HG03442 (cell line): Measurements from ENCODE around the gene IDNK.

ENCODE experiments used
- ATAC-seq: cut with Tn5 transposase; IDR thresholded peaks from one replicate; pipeline ENCODE4 v1.9.1; 2021; ENCODE audit warnings: mild to moderate bottlenecking, moderate library complexity; ENCODE audit not compliant: unreplicated experiment

IDNK gene

GRCh38 chr9:83633255-83633654 is 10.3 kb downstream of the IDNK start:
- ATAC-seq: no peak

- no peak for ATAC-seq
Measured at GRCh38 chr9:83633676-83634075, 10.7 kb downstream of the IDNK start.

- ATAC-seq: no peak
Measured at GRCh38 chr9:83636813-83637212, 13.9 kb downstream of the IDNK start.

GRCh38 chr9:83637389-83637788 is 14.4 kb downstream of the IDNK start:
- ATAC-seq: no peak

GRCh38 chr9:83639266-83639665 is 16.3 kb downstream of the IDNK start:
- no peak for ATAC-seq

GRCh38 chr9:83642793-83643192 is 19.9 kb downstream of the IDNK start:
- ATAC-seq: no peak

GRCh38 chr9:83646500-83647239 is 23.7 kb downstream of the IDNK start:
- ATAC-seq: no peak

GRCh38 chr9:83649080-83649479 is 26.1 kb downstream of the IDNK start:
- ATAC-seq: peak; percentile 62

- ATAC-seq: no peak
Measured at GRCh38 chr9:83649515-83649914, 26.6 kb downstream of the IDNK start.

- no peak for ATAC-seq
Measured at GRCh38 chr9:83651558-83651957, 28.6 kb downstream of the IDNK start.

GRCh38 chr9:83652433-83652832 is 29.5 kb downstream of the IDNK start:
- no peak for ATAC-seq

GRCh38 chr9:83655433-83655832 is 32.5 kb downstream of the IDNK start:
- ATAC-seq: no peak

GRCh38 chr9:83656032-83656680 is 33.2 kb downstream of the IDNK start:
- ATAC-seq: peak; percentile 48

GRCh38 chr9:83656952-83657351 is 34.0 kb downstream of the IDNK start:
- ATAC-seq: peak; percentile 56

- no peak for ATAC-seq
Measured at GRCh38 chr9:83662933-83663332, 40.0 kb downstream of the IDNK start.

- ATAC-seq: peak; percentile 83
Measured at GRCh38 chr9:83665580-83666200, 42.7 kb downstream of the IDNK start.

- no peak for ATAC-seq
Measured at GRCh38 chr9:83669067-83669466, 46.1 kb downstream of the IDNK start.

- ATAC-seq: no peak
Measured at GRCh38 chr9:83670381-83670780, 47.4 kb downstream of the IDNK start.

GRCh38 chr9:83671451-83671850 is 48.5 kb downstream of the IDNK start:
- no peak for ATAC-seq

- no peak for ATAC-seq
Measured at GRCh38 chr9:83675466-83675865, 52.5 kb downstream of the IDNK start.

- ATAC-seq: no peak
Measured at GRCh38 chr9:83677596-83677995, 54.7 kb downstream of the IDNK start.

GRCh38 chr9:83680233-83680632 is 57.3 kb downstream of the IDNK start:
- ATAC-seq: no peak
